ENCODE measurements around the gene PLEKHM3. TPM values are rescaled to one million over a fixed set of nuclear protein-coding genes. Genes with fewer than 3 reads are reported as not detected.
"Not testable (repeated sequence)": the region's sequence is repeated elsewhere in the genome, so short reads cannot be mapped to it uniquely, and the experiment has no call there.

Gene PLEKHM3
- total RNA-seq, 1 experiment from 2014 or later: 2.5 TPM

GRCh38 chr2:207812726-207813080 lies 212.6 kb downstream of the PLEKHM3 start:
- no peak for TF ChIP-seq POLR2AphosphoS5 (IDR thresholded peaks at IDR 0.05; ENCODE audit: low read depth, low read length)
- no peak for TF ChIP-seq REST (IDR thresholded peaks at IDR 0.05; ENCODE audit: insufficient read depth in 1 of 2, low read depth in 2 of 2, low read length in 1 of 2)
- TF ChIP-seq TCF7L2 (IDR thresholded peaks at IDR 0.05; ENCODE audit: low read depth, low read length): no peak
- no peak for TF ChIP-seq SIN3A (IDR thresholded peaks at IDR 0.05; ENCODE audit: borderline replicate concordance, insufficient read depth, low read depth, low read length)
- TF ChIP-seq CTCF (IDR thresholded peaks at IDR 0.05): no peak
- no peaks in the 10 kb centered on the region for H3K36me3 ChIP-seq (ENCODE audit: control insufficient read depth, insufficient read depth, low read length)
- BruUV-seq (replicated peaks): no TSS peak
- ATAC-seq (no peak), DNase-seq (ENCODE audit: low read depth, low spot score) (no peak)
- in situ Hi-C loops (cut with HindIII; ENCODE audit: low pct_unique_long_range_greater_than_20kb, low sequenced_read_pairs) (no loop called here), intact Hi-C loops (cut with micrococcal nuclease; ENCODE audit: unreplicated experiment) (no loop called here)
- no peaks in the 10 kb centered on the region for H3K27me3 ChIP-seq (ENCODE audit: control insufficient read depth, insufficient read depth, low read length)
- H3K27ac ChIP-seq (ENCODE audit: low read length): no peak overlapping the region
- POLR2A ChIA-PET: interaction anchor here (0.9 kb wide), 1 partner anchor 103 kb away, joined by 9 read pairs; no protein-coding TSS in a partner anchor
- H3K9me3 ChIP-seq (ENCODE audit: control insufficient read depth, insufficient read depth, low read depth, low read length): no peaks in the 10 kb centered on the region
- H3K4me1 ChIP-seq (ENCODE audit: control insufficient read depth, insufficient read depth, low read length): no peaks in the 10 kb centered on the region; the same call in 1 of the 2 replicates
- no peak overlapping the region for H3K4me3 ChIP-seq (ENCODE audit: low read depth in 2 of 2, low read length in 2 of 2)
- CTCF ChIA-PET: interaction anchor here (0.5 kb wide), 1 partner anchor 266 kb away, joined by 4 read pairs; no protein-coding TSS in a partner anchor

GRCh38 chr2:207812058-207812725 lies 213.1 kb downstream of the PLEKHM3 start:
- no peak for ATAC-seq
- TF ChIP-seq POLR2AphosphoS5 (IDR thresholded peaks at IDR 0.05; ENCODE audit: low read depth, low read length): no peak
- TF ChIP-seq SIN3A (IDR thresholded peaks at IDR 0.05; ENCODE audit: borderline replicate concordance, insufficient read depth, low read depth, low read length): no peak
- TF ChIP-seq CTCF (IDR thresholded peaks at IDR 0.05): no peak
- no peak for TF ChIP-seq REST (IDR thresholded peaks at IDR 0.05; ENCODE audit: insufficient read depth in 1 of 2, low read depth in 2 of 2, low read length in 1 of 2)
- no peak for TF ChIP-seq TCF7L2 (IDR thresholded peaks at IDR 0.05; ENCODE audit: low read depth, low read length)
- in situ Hi-C loops (cut with HindIII; ENCODE audit: low pct_unique_long_range_greater_than_20kb, low sequenced_read_pairs) (no loop called here), intact Hi-C loops (cut with micrococcal nuclease; ENCODE audit: unreplicated experiment) (no loop called here)
- Histone ChIP-seq H3K36me3 (ENCODE audit: control insufficient read depth, insufficient read depth, low read length) (no peaks in the 10 kb centered on the region), H3K4me3 (ENCODE audit: low read depth in 2 of 2, low read length in 2 of 2) (no peak overlapping the region), H3K9me3 (ENCODE audit: control insufficient read depth, insufficient read depth, low read depth, low read length) (no peaks in the 10 kb centered on the region), H3K27me3 (ENCODE audit: control insufficient read depth, insufficient read depth, low read length) (no peaks in the 10 kb centered on the region), H3K27ac (ENCODE audit: low read length) (no peak overlapping the region), H3K4me1 (ENCODE audit: control insufficient read depth, insufficient read depth, low read length) (no peaks in the 10 kb centered on the region; the same call in 1 of the 2 replicates)
- POLR2A ChIA-PET: no interaction called here
- CTCF ChIA-PET: interaction anchor here (0.5 kb wide), 1 partner anchor 266 kb away, joined by 4 read pairs; no protein-coding TSS in a partner anchor
- DNase-seq (ENCODE audit: low read depth, low spot score): no peak
- no TSS peak for BruUV-seq (replicated peaks)

GRCh38 chr2:207811658-207812057 lies 213.7 kb downstream of the PLEKHM3 start:
- H3K9me3 ChIP-seq (ENCODE audit: control insufficient read depth, insufficient read depth, low read depth, low read length); H3K4me3 ChIP-seq (ENCODE audit: low read depth in 2 of 2, low read length in 2 of 2); POLR2A ChIA-PET; H3K27ac ChIP-seq (ENCODE audit: low read length); DNase-seq (ENCODE audit: low read depth, low spot score); in situ Hi-C loops (cut with HindIII; ENCODE audit: low pct_unique_long_range_greater_than_20kb, low sequenced_read_pairs); CTCF ChIA-PET; intact Hi-C loops (cut with micrococcal nuclease; ENCODE audit: unreplicated experiment); ATAC-seq; H3K36me3 ChIP-seq (ENCODE audit: control insufficient read depth, insufficient read depth, low read length); BruUV-seq (replicated peaks); H3K4me1 ChIP-seq (ENCODE audit: control insufficient read depth, insufficient read depth, low read length); H3K27me3 ChIP-seq (ENCODE audit: control insufficient read depth, insufficient read depth, low read length): not testable (repeated sequence)

Measured in Panc1 (cell line).